Natural killer cell (primary cell): ENCODE data around the gene ACTN2. TPM values are rescaled to one million over a fixed set of nuclear protein-coding genes. Genes with fewer than 3 reads are reported as not detected.

Source experiments
- ATAC-seq, 3 donors: fragments of 150-1000 bp in 2 of 3; fragments of 200-7000 bp in 1 of 3; cut with Tn5 transposase; 1 replicate in 1 of 3; 2 replicates in 2 of 3; pipeline ENCODE4 v1.10.0; 2021; ENCODE audit warnings: mild to moderate bottlenecking in 2 of 3, moderate library complexity in 2 of 3
- DNase-seq, 2 donors: peaks; one replicate each; pipeline versions ENCODE4 v3.0.0 to v3.0.0-alpha.2; 2013 to 2021; ENCODE audit warnings: mixed read lengths in 1 of 2
- H3K27ac ChIP-seq: one replicate; pipeline ENCODE4 v1.5.1; 2013; ENCODE audit warnings: mild to moderate bottlenecking, low read length
- H3K27me3 ChIP-seq: one replicate; pipeline ENCODE4 v1.6.1; 2013; ENCODE audit warnings: low read length; ENCODE audit not compliant: control insufficient read depth, insufficient read depth
- H3K36me3 ChIP-seq: one replicate; pipeline ENCODE4 v1.6.1; 2013; ENCODE audit warnings: low read length; ENCODE audit not compliant: control insufficient read depth, insufficient read depth
- H3K4me1 ChIP-seq: one replicate; pipeline ENCODE4 v1.6.1; 2013; ENCODE audit warnings: low read length; ENCODE audit not compliant: control insufficient read depth, insufficient read depth
- H3K4me3 ChIP-seq: one replicate; pipeline ENCODE4 v1.5.1; 2013; ENCODE audit warnings: low read length
- H3K9me3 ChIP-seq: one replicate; pipeline ENCODE4 v1.6.1; 2013; ENCODE audit warnings: low read length; ENCODE audit not compliant: control insufficient read depth, insufficient read depth
- H3K27ac Mint-ChIP-seq, 2 donors: one replicate each; pipeline ENCODE4 v1.8.0; 2022; ENCODE audit warnings: mild to moderate bottlenecking in 2 of 2, mixed read lengths in 2 of 2, moderate library complexity in 1 of 2
- H3K27me3 Mint-ChIP-seq, 2 donors: one replicate each; pipeline ENCODE4 v1.8.0; 2022; ENCODE audit warnings: low read depth in 2 of 2, mixed read lengths in 2 of 2
- H3K36me3 Mint-ChIP-seq: one replicate; pipeline ENCODE4 v1.8.0; 2022; ENCODE audit warnings: mixed read lengths
- H3K4me1 Mint-ChIP-seq, 2 donors: one replicate each; pipeline ENCODE4 v1.8.0; 2022; ENCODE audit warnings: mixed read lengths in 2 of 2
- H3K4me3 Mint-ChIP-seq: one replicate; pipeline ENCODE4 v1.8.0; 2022; ENCODE audit warnings: mild to moderate bottlenecking, moderate library complexity, mixed read lengths
- H3K9me3 Mint-ChIP-seq, 2 donors: one replicate each; pipeline ENCODE4 v1.8.0; 2022; ENCODE audit warnings: mixed read lengths in 2 of 2
- WGBS: methylation state at CpG from one replicate; pipeline ENCODE4 v1.1.7; 2013; ENCODE audit warnings: missing lambda C conversion rate; ENCODE audit not compliant: insufficient coverage; 5-methylcytosine and 5-hydroxymethylcytosine counted together
- intact Hi-C: fragments of 100-400 bp; cut with micrococcal nuclease; formaldehyde crosslinking; loops from one replicate; pipeline ENCODE4 v1.14.2; 2022
- total RNA-seq, 4 donors: library from RNA; stranded (reverse); fragments of 120-200 nt in 1 of 4; gene quantifications; one replicate each; pipeline versions ENCODE4 v1.2.3 to v1.2.4, GENCODE V29; 2013 to 2022
- TF ChIP-seq, protein P1 (sequence below): fragments of 200-600 bp; IDR thresholded peaks from one replicate; pipeline ENCODE4 v1.8.0; 2022; ENCODE audit warnings: antibody characterized with exemption

ACTN2 gene
- total RNA-seq, 3 donors from 2014 or later (not counting 1 experiment from before 2014, with no cell fraction given), result not detected

DNA sequence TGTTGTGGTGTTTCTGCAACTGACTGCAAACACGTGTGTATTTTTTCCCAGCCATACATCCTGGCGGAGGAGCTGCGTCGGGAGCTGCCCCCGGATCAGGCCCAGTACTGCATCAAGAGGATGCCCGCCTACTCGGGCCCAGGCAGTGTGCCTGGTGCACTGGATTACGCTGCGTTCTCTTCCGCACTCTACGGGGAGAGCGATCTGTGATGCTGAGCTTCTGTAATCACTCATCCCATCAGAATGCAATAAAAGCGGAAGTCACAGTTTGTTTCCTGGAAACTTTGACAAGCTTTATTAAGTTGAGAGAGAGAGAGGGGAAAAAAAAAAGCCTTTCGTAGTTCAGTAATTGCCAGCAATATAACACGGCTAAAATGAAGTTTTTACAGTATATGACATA is 76.1 kb downstream of the ACTN2 start:
- Histone ChIP-seq H3K27me3 (no peaks in the 10 kb centered on the region), H3K4me3 (no peak overlapping the region), H3K36me3 (no peaks in the 10 kb centered on the region), H3K9me3 (no peaks in the 10 kb centered on the region), H3K27ac (no peak overlapping the region), H3K4me1 (no peaks in the 10 kb centered on the region)
- no peaks in the 10 kb centered on the region for H3K36me3 Mint-ChIP-seq
- H3K27ac Mint-ChIP-seq, result no peak overlapping the region
- ATAC-seq (no peak), DNase-seq (no peak)
- no peak overlapping the region for H3K4me3 Mint-ChIP-seq
- intact Hi-C loops, result loop anchor here (10.0 kb wide), 1 partner anchor 658 kb away; no protein-coding TSS in a partner anchor
- H3K4me1 Mint-ChIP-seq, result peaks cover 0 to 5% of the 10 kb centered on the region in 2 donors
- H3K9me3 Mint-ChIP-seq, result no peaks in the 10 kb centered on the region
- TF ChIP-seq, protein P1, sequence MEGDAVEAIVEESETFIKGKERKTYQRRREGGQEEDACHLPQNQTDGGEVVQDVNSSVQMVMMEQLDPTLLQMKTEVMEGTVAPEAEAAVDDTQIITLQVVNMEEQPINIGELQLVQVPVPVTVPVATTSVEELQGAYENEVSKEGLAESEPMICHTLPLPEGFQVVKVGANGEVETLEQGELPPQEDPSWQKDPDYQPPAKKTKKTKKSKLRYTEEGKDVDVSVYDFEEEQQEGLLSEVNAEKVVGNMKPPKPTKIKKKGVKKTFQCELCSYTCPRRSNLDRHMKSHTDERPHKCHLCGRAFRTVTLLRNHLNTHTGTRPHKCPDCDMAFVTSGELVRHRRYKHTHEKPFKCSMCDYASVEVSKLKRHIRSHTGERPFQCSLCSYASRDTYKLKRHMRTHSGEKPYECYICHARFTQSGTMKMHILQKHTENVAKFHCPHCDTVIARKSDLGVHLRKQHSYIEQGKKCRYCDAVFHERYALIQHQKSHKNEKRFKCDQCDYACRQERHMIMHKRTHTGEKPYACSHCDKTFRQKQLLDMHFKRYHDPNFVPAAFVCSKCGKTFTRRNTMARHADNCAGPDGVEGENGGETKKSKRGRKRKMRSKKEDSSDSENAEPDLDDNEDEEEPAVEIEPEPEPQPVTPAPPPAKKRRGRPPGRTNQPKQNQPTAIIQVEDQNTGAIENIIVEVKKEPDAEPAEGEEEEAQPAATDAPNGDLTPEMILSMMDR, result no peak
- 77% methylated on average over 15 of the region's 15 CpGs for WGBS
- peaks cover 4 to 20% of the 10 kb centered on the region in 2 donors for H3K27me3 Mint-ChIP-seq

GRCh38 chr1:236765831-236766230 is 79.5 kb downstream of the ACTN2 start:
- no peak overlapping the region for H3K4me3 Mint-ChIP-seq
- ATAC-seq (no peak), DNase-seq (no peak)
- Histone ChIP-seq H3K36me3 (no peaks in the 10 kb centered on the region), H3K4me1 (no peaks in the 10 kb centered on the region), H3K4me3 (no peak overlapping the region), H3K9me3 (no peaks in the 10 kb centered on the region), H3K27ac (no peak overlapping the region), H3K27me3 (no peaks in the 10 kb centered on the region)
- no peaks in the 10 kb centered on the region for H3K4me1 Mint-ChIP-seq
- intact Hi-C loops, result loop anchor here (10.0 kb wide), 1 partner anchor 661 kb away; no protein-coding TSS in a partner anchor
- peaks cover 8 to 43% of the 10 kb centered on the region in 2 donors for H3K27me3 Mint-ChIP-seq
- no peak overlapping the region for H3K27ac Mint-ChIP-seq
- TF ChIP-seq, protein P1, result no peak
- H3K36me3 Mint-ChIP-seq, result no peaks in the 10 kb centered on the region
- WGBS, result 95% methylated on average over 6 of the region's 6 CpGs
- H3K9me3 Mint-ChIP-seq, result no peaks in the 10 kb centered on the region

DNA sequence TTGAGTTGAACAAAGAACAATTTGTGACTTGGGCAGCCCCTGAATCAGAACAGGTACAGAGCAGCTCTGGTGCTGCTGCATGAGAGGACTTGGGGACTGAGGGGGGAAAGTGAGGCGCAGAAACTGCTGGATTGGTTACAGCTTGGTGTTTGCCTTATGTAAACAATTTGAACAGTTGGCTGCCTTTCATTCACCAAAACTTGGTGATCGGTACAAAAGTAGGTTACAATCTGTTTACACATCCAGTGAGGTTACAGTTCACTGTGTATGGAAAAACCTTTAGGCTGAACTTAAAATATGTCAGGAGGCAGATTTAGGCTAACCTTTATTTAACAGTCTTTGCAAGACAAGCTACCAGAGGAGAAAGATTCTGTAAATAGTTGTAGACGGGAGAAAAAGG is 80.2 kb downstream of the ACTN2 start:
- Mint-ChIP-seq H3K4me1 (no peaks in the 10 kb centered on the region), H3K9me3 (no peaks in the 10 kb centered on the region), H3K4me3 (no peak overlapping the region), H3K36me3 (no peaks in the 10 kb centered on the region), H3K27me3 (peaks cover 8 to 49% of the 10 kb centered on the region in 2 donors), H3K27ac (no peak overlapping the region)
- no peaks in the 10 kb centered on the region for H3K27me3 ChIP-seq
- intact Hi-C loops, result loop anchor here (10.0 kb wide), 1 partner anchor 662 kb away; no protein-coding TSS in a partner anchor
- ATAC-seq (no peak), DNase-seq (no peak)
- H3K36me3 ChIP-seq, result no peaks in the 10 kb centered on the region
- TF ChIP-seq, protein P1, result no peak
- no peaks in the 10 kb centered on the region for H3K4me1 ChIP-seq
- 83% methylated on average over 3 of the region's 3 CpGs for whole genome bisulfite sequencing
- H3K27ac ChIP-seq, result no peak overlapping the region
- no peaks in the 10 kb centered on the region for H3K9me3 ChIP-seq
- no peak overlapping the region for H3K4me3 ChIP-seq

- Histone ChIP-seq H3K36me3 (no peaks in the 10 kb centered on the region), H3K4me3 (no peak overlapping the region), H3K27me3 (no peaks in the 10 kb centered on the region), H3K27ac (no peak overlapping the region), H3K4me1 (no peaks in the 10 kb centered on the region), H3K9me3 (no peaks in the 10 kb centered on the region)
- Mint-ChIP-seq H3K4me1 (no peaks in the 10 kb centered on the region), H3K27me3 (peaks cover 8 to 51% of the 10 kb centered on the region in 2 donors), H3K36me3 (no peaks in the 10 kb centered on the region), H3K27ac (no peak overlapping the region), H3K4me3 (no peak overlapping the region), H3K9me3 (no peaks in the 10 kb centered on the region)
- intact Hi-C loops, result loop anchor here (10.0 kb wide), 1 partner anchor 662 kb away; no protein-coding TSS in a partner anchor
- no peak for DNase-seq
- ATAC-seq, result no peak
- WGBS, result 80% methylated on average over 6 of the region's 6 CpGs
- TF ChIP-seq, protein P1, result no peak
Observed at GRCh38 chr1:236767276-236767675, 81.0 kb downstream of the ACTN2 start.
